Stimulated activated CD4-positive, alpha-beta T cell treated with anti-CD3 and anti-CD28 coated beads, TNF-alpha, amount 100 ng/mL, for 24 hours (primary cell): ENCODE results near the gene FAAP100.
"Not testable (repeated sequence)": the region's sequence is repeated elsewhere in the genome, so short reads cannot be mapped to it uniquely, and the experiment has no call there.

Experiments used
- DNase-seq, 3 experiments: peaks; one replicate each; pipeline ENCODE4 v3.0.0-alpha.2; 2020; ENCODE audit warnings: low read depth in 3 of 3

Gene FAAP100

GRCh38 chr17:81538651-81539570, 13.2 kb downstream of the FAAP100 start:
- DNase-seq: no peak

GRCh38 chr17:81537856-81538555, 14.1 kb downstream of the FAAP100 start:
- DNase-seq: no peak

- DNase-seq: peak in 1 of 3 experiments; percentile 38
These were observed 14.8 kb downstream of the FAAP100 start for GRCh38 chr17:81537343-81537855.

- no peak for DNase-seq
These were observed 15.6 kb downstream of the FAAP100 start for GRCh38 chr17:81536299-81537290.

- DNase-seq: no peak
These were observed 16.5 kb downstream of the FAAP100 start for GRCh38 chr17:81535480-81536298.

GRCh38 chr17:81535007-81535328, 17.2 kb downstream of the FAAP100 start:
- no peak for DNase-seq

- DNase-seq: no peak
These were observed 17.8 kb downstream of the FAAP100 start for GRCh38 chr17:81534157-81535006.

GRCh38 chr17:81533339-81534141, 18.6 kb downstream of the FAAP100 start:
- no peak for DNase-seq

GRCh38 chr17:81532490-81533287, 19.5 kb downstream of the FAAP100 start:
- no peak for DNase-seq

GRCh38 chr17:81531998-81532404, 20.2 kb downstream of the FAAP100 start:
- not testable (repeated sequence) for DNase-seq

- DNase-seq: not testable (repeated sequence)
These were observed 21.1 kb downstream of the FAAP100 start for GRCh38 chr17:81531013-81531412.

GRCh38 chr17:81529437-81529803, 22.7 kb downstream of the FAAP100 start:
- no peak for DNase-seq

GRCh38 chr17:81528651-81529436, 23.3 kb downstream of the FAAP100 start:
- DNase-seq: no peak

- DNase-seq: no peak
These were observed 23.8 kb downstream of the FAAP100 start for GRCh38 chr17:81528384-81528650.

GRCh38 chr17:81527591-81528383, 24.4 kb downstream of the FAAP100 start, which contains the start of gene FSCN2:
TSS of gene FSCN2 (plus strand) at chr17:81528377. CDS start at chr17:81528532, 155 bp downstream.
- DNase-seq: no peak
